HepG2 (cell line): ENCODE data around the gene SYT8. TPM values are rescaled to one million over a fixed set of nuclear protein-coding genes. Genes with fewer than 3 reads are reported as not detected.

Source experiments
- ARNT2 ChIP-seq: sonication (generic); formaldehyde crosslinking; IDR thresholded peaks from 2 replicates; pipeline ENCODE4 v1.8.0; 2022; ENCODE audit warnings: mild to moderate bottlenecking, low read depth, missing genetic modification reagents, moderate library complexity
- ATF3 ChIP-seq: sonication (generic); formaldehyde crosslinking; IDR thresholded peaks from 2 replicates; pipeline ENCODE4 v1.4.0; 2020; ENCODE audit warnings: missing genetic modification reagents
- CEBPB ChIP-seq: IDR thresholded peaks from 2 replicates; pipeline ENCODE4 v1.6.1; 2011; ENCODE audit warnings: low read depth, low read length, improper control_type of control experiment, borderline replicate concordance
- CTCF ChIP-seq: sonication (generic); formaldehyde crosslinking; IDR thresholded peaks from 2 replicates; pipeline ENCODE4 v1.5.0; 2020; ENCODE audit warnings: mild to moderate bottlenecking, missing genetic modification reagents, moderate library complexity
- ERF ChIP-seq: IDR thresholded peaks from 2 replicates; pipeline ENCODE4 v1.6.1; 2018; ENCODE audit warnings: missing biosample characterization, missing genetic modification reagents
- KDM2A ChIP-seq: sonication (generic); formaldehyde crosslinking; IDR thresholded peaks from 2 replicates; pipeline ENCODE4 v1.4.0; 2020; ENCODE audit warnings: low read depth, missing genetic modification reagents, borderline replicate concordance
- MYC ChIP-seq: sonication (generic); formaldehyde crosslinking; IDR thresholded peaks from 2 replicates; pipeline ENCODE4 v1.9.0; 2021; ENCODE audit warnings: missing genetic modification reagents, borderline replicate concordance
- SNAI1 ChIP-seq: sonication (generic); formaldehyde crosslinking; IDR thresholded peaks from 2 replicates; pipeline ENCODE4 v1.5.0; 2020; ENCODE audit warnings: mild to moderate bottlenecking, missing genetic modification reagents, borderline replicate concordance
- SNAPC2 ChIP-seq: sonication (generic); formaldehyde crosslinking; IDR thresholded peaks from 2 replicates; pipeline ENCODE4 v1.8.1; 2022; ENCODE audit warnings: mild to moderate bottlenecking, missing genetic modification reagents
- TARDBP ChIP-seq: sonication (generic); formaldehyde crosslinking; IDR thresholded peaks from 2 replicates; pipeline ENCODE4 v1.8.0; 2022; ENCODE audit warnings: mild to moderate bottlenecking, missing genetic modification reagents
- TFDP1 ChIP-seq: IDR thresholded peaks from 2 replicates; pipeline ENCODE4 v1.6.1; 2016; ENCODE audit warnings: missing compliant biosample characterization, missing genetic modification reagents, borderline replicate concordance
- TOPORS ChIP-seq: sonication (generic); formaldehyde crosslinking; IDR thresholded peaks from 2 replicates; pipeline ENCODE4 v1.8.0; 2023; ENCODE audit warnings: mild to moderate bottlenecking, missing genetic modification reagents
- ZBTB20 ChIP-seq: sonication (generic); formaldehyde crosslinking; IDR thresholded peaks from 2 replicates; pipeline ENCODE4 v1.8.1; 2023; ENCODE audit warnings: missing genetic modification reagents, low read depth, mild to moderate bottlenecking, borderline replicate concordance
- ZBTB7A ChIP-seq: sonication (generic); formaldehyde crosslinking; IDR thresholded peaks from 2 replicates; pipeline ENCODE4 v1.8.0; 2022; ENCODE audit warnings: mild to moderate bottlenecking, missing genetic modification reagents
- ZC3H13 ChIP-seq: sonication (generic); formaldehyde crosslinking; IDR thresholded peaks from 2 replicates; pipeline ENCODE4 v1.8.1; 2023; ENCODE audit warnings: mild to moderate bottlenecking, missing genetic modification reagents, moderate library complexity
- ZNF253 ChIP-seq: sonication (generic); formaldehyde crosslinking; IDR thresholded peaks from 2 replicates; pipeline ENCODE4 v1.8.0; 2022; ENCODE audit warnings: mild to moderate bottlenecking, missing genetic modification reagents, borderline replicate concordance
- ZNF382 ChIP-seq: sonication (generic); formaldehyde crosslinking; IDR thresholded peaks from 2 replicates; pipeline ENCODE4 v1.5.0; 2020; ENCODE audit warnings: missing genetic modification reagents, mild to moderate bottlenecking, borderline replicate concordance
- ZNF451 ChIP-seq: sonication (generic); formaldehyde crosslinking; IDR thresholded peaks from 2 replicates; pipeline ENCODE4 v1.5.0; 2020; ENCODE audit warnings: mild to moderate bottlenecking, missing genetic modification reagents
- ZNF891 ChIP-seq: sonication (generic); formaldehyde crosslinking; IDR thresholded peaks from 2 replicates; pipeline ENCODE4 v1.5.0; 2020; ENCODE audit warnings: mild to moderate bottlenecking, missing genetic modification reagents
- ZSCAN25 ChIP-seq: sonication (generic); formaldehyde crosslinking; IDR thresholded peaks from 2 replicates; pipeline ENCODE4 v1.8.0; 2022; ENCODE audit warnings: mild to moderate bottlenecking, missing genetic modification reagents
- polyA plus RNA-seq, 8 experiments: library from polyadenylated mRNA; depleted of rRNA in 3 of 8; stranded (reverse) in 7 of 8; unstranded in 1 of 8; fragments of >200 nt; fragmentation: Illumina TruSeq in 4 of 8; extraction: Trizol in 4 of 8; gene quantifications; 2 replicates each; pipeline versions ENCODE4 v1.2.1 to v1.2.3, GENCODE V29; 2011 to 2016; ENCODE audit warnings: low read depth in 4 of 8, missing spikeins in 1 of 8, mixed read lengths in 1 of 8; ENCODE audit not compliant: insufficient read depth in 1 of 8
- total RNA-seq, 5 experiments: library from RNA; depleted of rRNA; stranded (reverse); fragments of >200 nt; fragmentation: Illumina TruSeq; extraction: Trizol; gene quantifications; 2 replicates each; pipeline ENCODE4 v1.2.3, GENCODE V29; 2016; ENCODE audit warnings: low read depth in 1 of 5
- TF ChIP-seq, protein P1 (sequence below): sonication (generic); formaldehyde crosslinking; IDR thresholded peaks from 2 replicates; pipeline ENCODE4 v1.5.1; 2020; ENCODE audit warnings: mild to moderate bottlenecking, missing genetic modification reagents, moderate library complexity

Gene SYT8
- total and polyA plus RNA-seq, 2 of the 13 experiments (the other 11 are each of a cell fraction or from before 2014, with no cell fraction given) = 0.60 to 2.3 TPM

GRCh38 chr11:1834062-1834610, 654 bp upstream of the SYT8 start (continued):
- TF ChIP-seq, protein P1, sequence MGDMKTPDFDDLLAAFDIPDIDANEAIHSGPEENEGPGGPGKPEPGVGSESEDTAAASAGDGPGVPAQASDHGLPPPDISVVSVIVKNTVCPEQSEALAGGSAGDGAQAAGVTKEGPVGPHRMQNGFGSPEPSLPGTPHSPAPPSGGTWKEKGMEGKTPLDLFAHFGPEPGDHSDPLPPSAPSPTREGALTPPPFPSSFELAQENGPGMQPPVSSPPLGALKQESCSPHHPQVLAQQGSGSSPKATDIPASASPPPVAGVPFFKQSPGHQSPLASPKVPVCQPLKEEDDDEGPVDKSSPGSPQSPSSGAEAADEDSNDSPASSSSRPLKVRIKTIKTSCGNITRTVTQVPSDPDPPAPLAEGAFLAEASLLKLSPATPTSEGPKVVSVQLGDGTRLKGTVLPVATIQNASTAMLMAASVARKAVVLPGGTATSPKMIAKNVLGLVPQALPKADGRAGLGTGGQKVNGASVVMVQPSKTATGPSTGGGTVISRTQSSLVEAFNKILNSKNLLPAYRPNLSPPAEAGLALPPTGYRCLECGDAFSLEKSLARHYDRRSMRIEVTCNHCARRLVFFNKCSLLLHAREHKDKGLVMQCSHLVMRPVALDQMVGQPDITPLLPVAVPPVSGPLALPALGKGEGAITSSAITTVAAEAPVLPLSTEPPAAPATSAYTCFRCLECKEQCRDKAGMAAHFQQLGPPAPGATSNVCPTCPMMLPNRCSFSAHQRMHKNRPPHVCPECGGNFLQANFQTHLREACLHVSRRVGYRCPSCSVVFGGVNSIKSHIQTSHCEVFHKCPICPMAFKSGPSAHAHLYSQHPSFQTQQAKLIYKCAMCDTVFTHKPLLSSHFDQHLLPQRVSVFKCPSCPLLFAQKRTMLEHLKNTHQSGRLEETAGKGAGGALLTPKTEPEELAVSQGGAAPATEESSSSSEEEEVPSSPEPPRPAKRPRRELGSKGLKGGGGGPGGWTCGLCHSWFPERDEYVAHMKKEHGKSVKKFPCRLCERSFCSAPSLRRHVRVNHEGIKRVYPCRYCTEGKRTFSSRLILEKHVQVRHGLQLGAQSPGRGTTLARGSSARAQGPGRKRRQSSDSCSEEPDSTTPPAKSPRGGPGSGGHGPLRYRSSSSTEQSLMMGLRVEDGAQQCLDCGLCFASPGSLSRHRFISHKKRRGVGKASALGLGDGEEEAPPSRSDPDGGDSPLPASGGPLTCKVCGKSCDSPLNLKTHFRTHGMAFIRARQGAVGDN (CRISPR knock-in tag) = peak; percentile 100
- TF ChIP-seq ZNF891 (CRISPR knock-in tag) (0 out of 2 replicates have a peak, but pooled peaks have one; percentile 30), ARNT2 (CRISPR knock-in tag) (peak; percentile 63; the same call in 1 of the 2 replicates), ZNF382 (CRISPR knock-in tag) (no peak), TARDBP (CRISPR knock-in tag) (peak; percentile 34; the same call in 1 of the 2 replicates), ZNF451 (peak; percentile 69; the same call in 1 of the 2 replicates), TOPORS (CRISPR knock-in tag) (0 out of 2 replicates have a peak, but pooled peaks have one; percentile 34), TFDP1 (peak; percentile 79; the same call in 1 of the 2 replicates), ZC3H13 (CRISPR knock-in tag) (0 out of 2 replicates have a peak, but pooled peaks have one; percentile 11), ZBTB20 (peak; percentile 37; the same call in 1 of the 2 replicates), SNAPC2 (CRISPR knock-in tag) (peak; percentile 75), ZNF253 (CRISPR knock-in tag) (0 out of 2 replicates have a peak, but pooled peaks have one; percentile 38), CTCF (CRISPR knock-in tag) (peak; percentile 22; the same call in 1 of the 2 replicates), ZBTB7A (CRISPR knock-in tag) (0 out of 2 replicates have a peak, but pooled peaks have one; percentile 39), MYC (CRISPR knock-in tag) (peak; percentile 78), CEBPB (no peak), SNAI1 (CRISPR knock-in tag) (0 out of 2 replicates have a peak, but pooled peaks have one; percentile 41), ZSCAN25 (CRISPR knock-in tag) (peak; percentile 97), KDM2A (CRISPR knock-in tag) (0 out of 2 replicates have a peak, but pooled peaks have one; percentile 23), ATF3 (CRISPR knock-in tag) (peak; percentile 64), ERF (CRISPR knock-in tag) (0 out of 2 replicates have a peak, but pooled peaks have one; percentile 42)
